Spleen (tissue), 7 donors: ENCODE data around the gene ENKD1.
A peak's percentile ranks its signal among the peaks of the same experiment; 100 is the strongest.

ENCODE experiments used
- POLR2A ChIP-seq, 3 donors: fragments of 450-650 bp; IDR thresholded peaks; one replicate each; pipeline ENCODE4 v1.5.1; 2017; ENCODE audit warnings: antibody characterized with exemption in 3 of 3, mild to moderate bottlenecking in 1 of 3
- POLR2AphosphoS5 ChIP-seq, 3 donors: sonication (generic); formaldehyde crosslinking; IDR thresholded peaks; one replicate each; pipeline ENCODE4 v1.5.1; 2017; ENCODE audit warnings: antibody characterized with exemption in 3 of 3
- TF ChIP-seq, protein P1 (sequence below), 11 experiments: fragments of 200-600 bp in 7 of 11; fragments of 450-650 bp in 4 of 11; sonication (generic) in 4 of 11; IDR thresholded peaks in 8 of 11; conservative IDR thresholded peaks in 3 of 11; 1 replicate in 7 of 11; 2 replicates in 4 of 11; pipeline versions ENCODE4 v1.4.0 to v1.8.0; 2016 to 2021; ENCODE audit warnings: antibody characterized with exemption in 11 of 11, inconsistent platforms in 4 of 11, mild to moderate bottlenecking in 1 of 11
- donor health status: DM: no; HTN: no; CAD: no; lungs with moderate emphysema.
- donor health status: DM: no; HTN: no; CAD: no.
- donor health status: DM: no; HTN: no; CAD: no.

DNA sequence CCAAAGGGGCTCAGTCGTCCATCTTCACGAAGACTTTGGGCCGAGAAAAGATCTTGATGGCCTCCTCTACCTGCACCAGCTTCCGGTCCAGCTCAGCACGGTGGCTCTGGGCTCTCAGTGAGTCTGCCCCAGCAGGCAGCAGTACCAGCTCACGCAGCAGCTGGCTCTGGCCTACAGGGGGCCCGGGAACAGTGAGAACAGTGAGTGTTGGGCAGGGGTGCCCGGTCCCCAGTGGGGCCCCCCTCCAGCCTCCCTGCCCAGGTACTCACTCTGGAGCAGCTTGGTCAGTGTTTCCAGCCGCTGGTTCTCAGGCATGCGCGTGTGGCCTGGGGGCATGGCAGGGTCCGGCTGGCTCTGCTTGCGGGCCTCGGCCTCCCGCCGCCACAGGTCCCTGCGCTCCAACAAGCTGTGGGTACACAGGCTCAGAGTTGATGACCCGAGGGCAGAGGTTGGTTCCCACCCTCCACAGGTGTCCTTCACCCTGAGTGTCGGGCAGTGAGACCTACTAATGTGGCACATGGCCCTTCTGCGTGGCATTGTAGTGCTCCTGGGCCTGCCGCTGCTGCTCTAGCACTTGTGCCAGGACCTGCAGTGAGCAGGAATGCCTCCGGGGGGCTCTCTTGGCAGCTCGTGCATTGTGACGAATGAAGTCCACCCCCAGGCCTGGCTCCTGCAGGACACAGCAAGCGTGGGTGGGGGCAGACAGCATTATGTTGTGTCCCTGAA, 3.2 kb downstream of the ENKD1 start:
- TF ChIP-seq, protein P1, sequence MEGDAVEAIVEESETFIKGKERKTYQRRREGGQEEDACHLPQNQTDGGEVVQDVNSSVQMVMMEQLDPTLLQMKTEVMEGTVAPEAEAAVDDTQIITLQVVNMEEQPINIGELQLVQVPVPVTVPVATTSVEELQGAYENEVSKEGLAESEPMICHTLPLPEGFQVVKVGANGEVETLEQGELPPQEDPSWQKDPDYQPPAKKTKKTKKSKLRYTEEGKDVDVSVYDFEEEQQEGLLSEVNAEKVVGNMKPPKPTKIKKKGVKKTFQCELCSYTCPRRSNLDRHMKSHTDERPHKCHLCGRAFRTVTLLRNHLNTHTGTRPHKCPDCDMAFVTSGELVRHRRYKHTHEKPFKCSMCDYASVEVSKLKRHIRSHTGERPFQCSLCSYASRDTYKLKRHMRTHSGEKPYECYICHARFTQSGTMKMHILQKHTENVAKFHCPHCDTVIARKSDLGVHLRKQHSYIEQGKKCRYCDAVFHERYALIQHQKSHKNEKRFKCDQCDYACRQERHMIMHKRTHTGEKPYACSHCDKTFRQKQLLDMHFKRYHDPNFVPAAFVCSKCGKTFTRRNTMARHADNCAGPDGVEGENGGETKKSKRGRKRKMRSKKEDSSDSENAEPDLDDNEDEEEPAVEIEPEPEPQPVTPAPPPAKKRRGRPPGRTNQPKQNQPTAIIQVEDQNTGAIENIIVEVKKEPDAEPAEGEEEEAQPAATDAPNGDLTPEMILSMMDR (IDR thresholded peaks at IDR 0.05 in 8 of 11, conservative IDR thresholded peaks at IDR 0.05 in 3 of 11), result peak in 1 of 11 experiments; percentile 26
- TF ChIP-seq POLR2A (IDR thresholded peaks at IDR 0.05) (no peak), POLR2AphosphoS5 (IDR thresholded peaks at IDR 0.05) (no peak)
